GM19438 (cell line): Measurements from ENCODE around the gene TMEM109.
A peak's percentile ranks its signal among the peaks of the same experiment; 100 is the strongest.

Source experiments
- ATAC-seq: cut with Tn5 transposase; IDR thresholded peaks from one replicate; pipeline ENCODE4 v1.9.1; 2021; ENCODE audit warnings: low read depth; ENCODE audit not compliant: unreplicated experiment

The TMEM109 gene

GRCh38 chr11:60913793-60914632 lies at the start of gene TMEM109:
Gene TMEM109, plus strand, starts transcription at chr11:60914158. Its CDS starts 5,536 bp downstream, at chr11:60919694.
- ATAC-seq = peak; percentile 41

- ATAC-seq = no peak
Measured at GRCh38 chr11:60864856-60865513, 49.0 kb upstream of the TMEM109 start.

DNA sequence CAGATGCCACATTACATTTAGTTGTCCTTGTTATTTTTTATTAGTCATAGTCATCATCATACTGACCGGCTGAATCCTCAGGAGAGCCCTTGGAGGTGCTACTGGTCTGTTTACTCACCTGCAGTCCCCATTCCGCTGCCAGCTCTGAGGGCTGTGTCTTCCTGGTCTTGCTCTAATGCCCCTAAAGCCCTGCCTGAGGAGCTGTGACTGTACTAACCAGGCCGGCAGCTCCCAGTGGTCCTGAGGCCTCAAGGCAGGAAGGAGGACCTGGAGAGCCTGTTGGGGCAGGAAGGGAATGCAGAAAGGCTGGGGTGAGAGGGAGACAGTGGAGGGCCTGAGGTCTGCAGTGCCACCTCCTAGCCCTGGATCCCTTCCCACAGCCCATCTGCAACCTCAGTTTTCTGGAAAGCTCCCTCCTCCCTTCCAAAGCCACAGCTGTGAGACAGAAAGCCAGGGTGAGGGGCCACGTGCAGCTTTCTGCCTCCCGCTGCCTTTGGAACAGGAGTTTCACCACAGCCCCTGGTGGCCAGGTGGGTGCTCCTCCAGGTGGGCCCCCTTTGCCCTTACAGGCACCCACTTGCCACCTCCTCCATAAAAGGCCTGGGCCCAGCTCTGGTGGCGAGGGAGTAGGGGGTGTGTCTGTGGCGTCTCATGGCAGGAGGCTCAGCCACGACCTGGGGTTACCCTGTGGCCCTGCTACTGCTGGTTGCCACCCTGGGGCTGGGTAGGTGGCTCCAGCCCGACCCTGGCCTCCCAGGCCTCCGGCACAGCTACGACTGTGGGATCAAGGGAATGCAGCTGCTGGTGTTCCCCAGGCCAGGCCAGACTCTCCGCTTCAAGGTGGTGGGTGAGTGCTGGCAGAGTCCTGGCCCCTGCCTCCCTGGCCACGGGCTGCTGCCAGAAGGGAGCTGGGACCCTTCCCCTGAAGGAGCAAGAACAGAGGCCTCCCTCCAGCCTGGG lies 46.8 kb upstream of the TMEM109 start, which contains the start of gene ZP1:
Gene ZP1 (plus strand): TSS at position 632 of the 960 bp plus-strand sequence. CDS start 20 bp downstream, at position 652.
- ATAC-seq = no peak

- no peak for ATAC-seq
Measured at GRCh38 chr11:60867871-60868681, 45.9 kb upstream of the TMEM109 start.

DNA sequence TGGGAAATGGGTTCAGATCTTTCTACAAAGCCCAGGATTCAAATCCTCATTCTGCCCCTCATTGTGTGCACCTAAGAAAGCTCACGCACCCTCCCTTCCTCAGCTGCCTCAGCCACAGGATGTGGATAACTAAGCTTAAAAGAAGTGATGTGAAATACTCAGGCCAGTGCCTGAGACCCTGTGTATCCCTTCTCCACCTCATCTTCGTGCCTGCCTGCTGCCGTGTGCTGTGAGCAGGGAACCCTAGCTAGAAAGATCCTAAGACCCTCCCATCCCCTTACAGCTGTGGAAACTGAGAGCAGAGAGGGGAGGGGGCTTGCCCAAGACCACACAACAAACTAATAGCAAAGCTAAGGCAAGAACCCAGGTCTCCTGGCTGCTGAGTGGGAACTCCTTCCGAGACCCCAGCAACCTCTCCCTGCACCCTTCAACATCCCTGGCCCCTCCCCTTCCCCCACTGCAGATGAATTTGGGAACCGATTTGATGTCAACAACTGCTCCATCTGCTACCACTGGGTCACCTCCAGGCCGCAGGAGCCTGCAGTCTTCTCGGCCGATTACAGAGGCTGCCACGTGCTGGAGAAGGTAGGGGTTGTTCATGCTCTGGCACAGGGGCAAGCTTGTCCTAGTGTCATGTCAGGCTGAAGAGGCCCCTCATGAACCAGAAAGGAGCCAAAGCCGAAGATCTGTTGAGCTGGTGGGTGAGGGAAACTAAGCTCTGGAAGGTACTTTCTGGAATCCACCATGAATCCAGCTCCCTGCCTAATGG lies 45.1 kb upstream of the TMEM109 start:
- no peak for ATAC-seq

DNA sequence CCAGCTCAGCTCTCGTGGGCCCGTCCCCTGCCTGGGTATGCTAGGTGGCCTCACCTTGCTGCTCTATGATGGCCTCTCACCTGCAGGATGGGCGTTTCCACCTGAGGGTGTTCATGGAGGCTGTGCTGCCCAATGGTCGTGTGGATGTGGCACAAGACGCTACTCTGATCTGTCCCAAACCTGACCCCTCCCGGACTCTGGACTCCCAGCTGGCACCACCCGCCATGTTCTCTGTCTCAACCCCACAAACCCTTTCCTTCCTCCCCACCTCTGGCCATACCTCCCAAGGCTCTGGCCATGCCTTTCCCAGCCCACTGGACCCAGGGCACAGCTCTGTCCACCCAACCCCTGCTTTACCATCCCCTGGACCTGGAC lies 44.5 kb upstream of the TMEM109 start:
- ATAC-seq = no peak

- no peak for ATAC-seq
Measured at GRCh38 chr11:60870276-60870675, 43.7 kb upstream of the TMEM109 start.

GRCh38 chr11:60870733-60871377 lies 43.1 kb upstream of the TMEM109 start:
- ATAC-seq = no peak

GRCh38 chr11:60871378-60872061 lies 42.4 kb upstream of the TMEM109 start:
- no peak for ATAC-seq

DNA sequence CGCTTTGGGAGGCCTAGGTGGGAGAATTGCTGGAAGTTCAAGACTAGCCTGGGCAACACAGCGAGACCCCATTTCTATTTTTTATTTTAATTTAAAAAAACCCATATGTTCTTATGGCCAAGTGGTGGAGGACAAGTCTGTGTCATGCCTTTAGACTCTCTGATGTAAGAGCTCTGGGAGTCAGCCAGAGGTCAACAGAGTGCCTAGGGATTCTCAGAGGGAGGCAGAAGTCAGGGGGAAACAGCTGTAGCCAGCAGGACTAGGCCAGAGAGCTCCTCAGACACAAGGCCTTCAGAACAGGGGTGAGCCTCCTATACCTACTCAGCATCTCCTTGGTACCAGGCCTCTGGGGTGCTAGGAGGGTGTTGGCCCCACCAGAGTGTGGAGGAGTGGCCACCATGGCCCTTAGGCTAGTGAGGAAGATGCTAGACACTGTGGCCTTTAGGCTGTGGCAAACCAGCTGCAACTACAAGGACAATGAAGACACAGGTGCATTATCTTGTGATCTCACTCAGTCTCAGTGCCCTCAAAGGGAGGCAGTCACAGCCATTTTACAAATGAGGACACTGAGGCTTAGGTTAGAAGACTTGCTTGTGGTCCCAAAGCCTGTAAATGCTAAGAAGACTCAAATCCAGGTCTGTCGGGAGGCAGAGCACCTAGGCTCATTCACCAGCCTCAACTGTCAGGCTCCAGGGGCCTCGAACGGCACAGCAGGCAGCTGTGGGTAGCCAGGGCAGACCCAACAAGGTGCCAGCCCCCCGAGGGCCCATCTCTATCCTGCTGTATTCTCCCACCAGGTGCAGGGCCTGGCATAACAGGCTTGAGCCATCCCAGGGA lies 41.6 kb upstream of the TMEM109 start:
- ATAC-seq = no peak

GRCh38 chr11:60872961-60873524 lies 40.9 kb upstream of the TMEM109 start:
- ATAC-seq = no peak

DNA sequence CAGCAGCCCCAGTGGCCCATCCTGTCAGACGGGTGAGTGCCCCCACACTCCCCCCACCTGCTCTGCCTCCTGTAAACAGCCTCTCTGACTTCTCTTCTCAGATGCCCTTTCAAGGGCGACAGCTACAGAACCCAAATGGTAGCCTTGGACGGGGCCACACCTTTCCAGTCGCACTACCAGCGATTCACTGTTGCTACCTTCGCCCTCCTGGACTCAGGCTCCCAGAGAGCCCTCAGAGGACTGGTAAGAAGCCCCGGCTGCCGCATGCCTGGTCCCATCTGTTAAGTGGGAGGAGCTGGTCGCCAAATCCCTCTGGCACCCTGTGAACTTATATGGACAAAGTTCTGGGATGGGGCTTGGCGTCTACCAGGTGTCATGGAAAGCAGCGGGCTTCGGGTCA lies 40.4 kb upstream of the TMEM109 start:
- ATAC-seq = no peak

GRCh38 chr11:60874421-60875365 lies 39.3 kb upstream of the TMEM109 start:
- no peak for ATAC-seq

GRCh38 chr11:60875366-60876167 lies 38.4 kb upstream of the TMEM109 start:
- no peak for ATAC-seq

DNA sequence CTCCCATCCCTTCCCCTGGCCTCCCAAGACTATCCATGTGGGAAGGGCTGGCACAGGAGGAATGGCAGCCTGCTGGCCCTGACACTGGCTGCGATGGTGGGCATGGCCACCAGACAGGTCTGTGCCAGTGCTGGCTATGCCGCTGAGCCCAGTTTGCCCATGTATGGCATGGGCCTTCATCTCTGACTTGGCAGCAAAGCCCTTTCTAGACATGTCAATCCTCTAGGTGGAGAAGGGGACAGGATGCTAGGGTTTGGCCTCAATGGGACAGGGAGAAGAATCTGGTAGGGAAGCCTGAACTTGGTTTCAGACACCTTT lies 37.8 kb upstream of the TMEM109 start:
- no peak for ATAC-seq
